ENCODE measurements around the gene CKAP2L. TPM values are rescaled to one million over a fixed set of nuclear protein-coding genes. Genes with fewer than 3 reads are reported as not detected.
A peak's percentile ranks its signal among the peaks of the same experiment; 100 is the strongest.

The CKAP2L gene
- total RNA-seq (2014; rRNA removed; shearing (Covaris generic)) (15.1 and 16.2 TPM in 2 replicates), polyA plus RNA-seq (2016; fragmentation: Nextera tagmentation; extraction: Ambion mirVana) (28.6 and 30.2 TPM in 2 replicates)
- long read RNA-seq, full-length matches to known transcripts: 1 of 21 reads
- long read RNA-seq, partial matches to known transcripts: 18 of 21 reads
- long read RNA-seq, other reads (novel, unspliced or antisense): 2 of 21 reads

- peaks cover 6% of the 10 kb centered on the region for H4K20me1 ChIP-seq (replicated peaks; ENCODE audit: insufficient read depth)
- ATAC-seq (peak; percentile 95), DNase-seq (ENCODE audit: low spot score) (peak; percentile 99)
- H2AFZ ChIP-seq: peak within 1 kb of the TSS; percentile 99
- H3K36me3 ChIP-seq (ENCODE audit: insufficient read depth): no peaks in the 10 kb centered on the region
- H3K27me3 Mint-ChIP-seq (ENCODE audit: insufficient read depth, low read depth, poor library complexity): no peaks in the 10 kb centered on the region
- H3K9me2 ChIP-seq (ENCODE audit: insufficient read depth): no peaks in the 10 kb centered on the region
- H3F3A ChIP-seq (replicated peaks; ENCODE audit: low read depth): no peaks in the 10 kb centered on the region; the same call in 1 of the 2 replicates
- H3K27ac Mint-ChIP-seq: peak within 1 kb of the TSS; percentile 91
- TF ChIP-seq CTCF (conservative IDR thresholded peaks at IDR 0.05; ENCODE audit: low read depth in 2 of 2): no peak
- TF ChIP-seq CREB1 (CRISPR knock-in tag; IDR thresholded peaks at IDR 0.05; ENCODE audit: low read depth): peak; percentile 90
- no peak for TF ChIP-seq STAT1 (IDR thresholded peaks at IDR 0.05; ENCODE audit: unreplicated experiment)
- peak; percentile 65 for TF ChIP-seq POLR2AphosphoS5 (IDR thresholded peaks at IDR 0.05; ENCODE audit: low read depth)
- no peak for TF ChIP-seq ZNF114 (CRISPR knock-in tag; IDR thresholded peaks at IDR 0.05)
- peaks cover 4% of the 10 kb centered on the region; the same call in 2 of the 3 replicates for H3K36me3 Mint-ChIP-seq (ENCODE audit: low read depth)
- no peaks in the 10 kb centered on the region for H3K9me3 Mint-ChIP-seq
- peaks cover 10% of the 10 kb centered on the region for H3K79me2 ChIP-seq (replicated peaks; ENCODE audit: insufficient read depth)
- peak within 1 kb of the TSS; percentile 83 for H3K4me2 ChIP-seq
- H3K4me3 ChIP-seq: peak within 1 kb of the TSS; percentile 86
- H3K4me1 Mint-ChIP-seq: peaks cover 12% of the 10 kb centered on the region
- peak within 1 kb of the TSS; percentile 99 for H3K4me3 Mint-ChIP-seq
- H3K27ac ChIP-seq (ENCODE audit: low read depth): peak within 1 kb of the TSS; percentile 39; the same call in 1 of the 2 replicates
- H3K27me3 ChIP-seq (ENCODE audit: insufficient read depth): no peaks in the 10 kb centered on the region
- H3K4me1 ChIP-seq (ENCODE audit: insufficient read depth): peaks cover 5% of the 10 kb centered on the region; the same call in 1 of the 2 replicates
Measured at GRCh38 chr2:112764071-112765044, at the start of gene CKAP2L. CKAP2L (minus strand) TSS chr2:112764609; CDS start chr2:112764598, 11 bp downstream.

GRCh38 chr2:112813280-112813966 lies 49.0 kb upstream of the CKAP2L start:
- no peaks in the 10 kb centered on the region for H3K9me3 Mint-ChIP-seq
- Histone ChIP-seq H3K27me3 (ENCODE audit: insufficient read depth) (no peaks in the 10 kb centered on the region), H3K4me1 (ENCODE audit: insufficient read depth) (peaks cover 28% of the 10 kb centered on the region), H3K27ac (ENCODE audit: low read depth) (no peak overlapping the region), H4K20me1 (replicated peaks; ENCODE audit: insufficient read depth) (no peaks in the 10 kb centered on the region), H3K9me2 (ENCODE audit: insufficient read depth) (no peaks in the 10 kb centered on the region; the same call in none of the 2 replicates), H2AFZ (no peak overlapping the region), H3K4me2 (no peak overlapping the region), H3K79me2 (replicated peaks; ENCODE audit: insufficient read depth) (no peaks in the 10 kb centered on the region), H3F3A (replicated peaks; ENCODE audit: low read depth) (no peaks in the 10 kb centered on the region), H3K4me3 (no peak overlapping the region), H3K36me3 (ENCODE audit: insufficient read depth) (no peaks in the 10 kb centered on the region)
- H3K27ac Mint-ChIP-seq: no peak overlapping the region
- peaks cover 47% of the 10 kb centered on the region for H3K4me1 Mint-ChIP-seq
- H3K4me3 Mint-ChIP-seq: no peak overlapping the region
- no peak for DNase-seq (ENCODE audit: low spot score)
- no peaks in the 10 kb centered on the region for H3K36me3 Mint-ChIP-seq (ENCODE audit: low read depth)
- peaks cover 4% of the 10 kb centered on the region for H3K27me3 Mint-ChIP-seq (ENCODE audit: insufficient read depth, low read depth, poor library complexity)
- no peak for ATAC-seq
- TF ChIP-seq REST (IDR thresholded peaks at IDR 0.05; ENCODE audit: unreplicated experiment) (no peak), NANOG (IDR thresholded peaks at IDR 0.05; ENCODE audit: borderline replicate concordance) (no peak), ZNF331 (CRISPR knock-in tag; IDR thresholded peaks at IDR 0.05; ENCODE audit: low read depth) (no peak), POLR2AphosphoS5 (IDR thresholded peaks at IDR 0.05; ENCODE audit: low read depth) (no peak), STAT1 (IDR thresholded peaks at IDR 0.05; ENCODE audit: unreplicated experiment) (no peak), EZH2 (IDR thresholded peaks at IDR 0.05; ENCODE audit: low read depth, unreplicated experiment) (no peak)

Measured in GM23338 (cell line).